ENCODE results near the gene ACOXL. TPM values are rescaled to one million over a fixed set of nuclear protein-coding genes. Genes with fewer than 3 reads are reported as not detected.

Gene ACOXL
- total RNA-seq, 3 donors from 2014 or later (not counting 1 experiment from before 2014, with no cell fraction given), result not detected

DNA sequence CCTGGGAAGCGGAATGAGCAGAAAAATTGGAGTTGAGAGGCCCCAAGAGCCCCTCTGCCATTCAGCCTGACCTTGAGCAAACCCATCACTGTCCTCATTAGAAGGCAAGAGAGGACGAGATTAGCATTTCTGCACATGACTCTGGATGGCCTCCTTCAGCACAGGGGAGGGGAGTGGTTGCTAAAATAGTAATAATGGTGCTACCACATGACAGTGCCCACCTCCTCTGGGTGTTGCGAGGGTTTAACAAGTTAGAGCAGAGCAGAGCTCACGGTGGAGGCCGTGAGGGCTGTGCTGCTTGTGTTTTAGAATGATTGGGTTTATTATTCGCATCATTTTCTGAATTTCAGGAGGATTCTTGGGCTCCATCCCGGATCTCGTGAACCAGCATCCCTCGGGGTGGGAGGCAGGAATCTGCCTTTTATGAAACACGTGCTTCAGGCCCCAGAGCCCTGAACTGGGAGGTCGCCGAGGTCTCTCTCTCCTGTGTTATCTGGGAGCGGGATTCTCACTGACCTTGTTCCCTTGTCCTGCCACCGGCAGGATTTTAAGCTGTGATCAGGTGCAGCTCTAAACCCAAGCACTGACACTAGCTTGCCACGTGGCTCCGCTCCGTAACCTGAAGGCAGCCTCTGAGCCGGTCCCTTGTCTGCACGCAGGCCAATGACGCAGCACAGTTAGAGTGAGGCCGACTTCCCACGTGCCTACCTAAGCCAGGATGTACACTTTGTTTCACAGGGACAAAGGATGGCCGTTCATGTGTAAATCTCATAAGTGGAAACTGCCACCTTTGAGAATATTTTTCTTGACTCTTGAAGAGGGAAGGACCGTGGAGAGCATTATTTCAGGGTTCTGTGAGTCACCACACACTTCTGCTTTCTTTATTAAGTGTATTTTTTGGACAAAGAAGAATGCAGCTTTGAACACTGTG is 142.3 kb downstream of the ACOXL start:
- TF ChIP-seq, protein P1, sequence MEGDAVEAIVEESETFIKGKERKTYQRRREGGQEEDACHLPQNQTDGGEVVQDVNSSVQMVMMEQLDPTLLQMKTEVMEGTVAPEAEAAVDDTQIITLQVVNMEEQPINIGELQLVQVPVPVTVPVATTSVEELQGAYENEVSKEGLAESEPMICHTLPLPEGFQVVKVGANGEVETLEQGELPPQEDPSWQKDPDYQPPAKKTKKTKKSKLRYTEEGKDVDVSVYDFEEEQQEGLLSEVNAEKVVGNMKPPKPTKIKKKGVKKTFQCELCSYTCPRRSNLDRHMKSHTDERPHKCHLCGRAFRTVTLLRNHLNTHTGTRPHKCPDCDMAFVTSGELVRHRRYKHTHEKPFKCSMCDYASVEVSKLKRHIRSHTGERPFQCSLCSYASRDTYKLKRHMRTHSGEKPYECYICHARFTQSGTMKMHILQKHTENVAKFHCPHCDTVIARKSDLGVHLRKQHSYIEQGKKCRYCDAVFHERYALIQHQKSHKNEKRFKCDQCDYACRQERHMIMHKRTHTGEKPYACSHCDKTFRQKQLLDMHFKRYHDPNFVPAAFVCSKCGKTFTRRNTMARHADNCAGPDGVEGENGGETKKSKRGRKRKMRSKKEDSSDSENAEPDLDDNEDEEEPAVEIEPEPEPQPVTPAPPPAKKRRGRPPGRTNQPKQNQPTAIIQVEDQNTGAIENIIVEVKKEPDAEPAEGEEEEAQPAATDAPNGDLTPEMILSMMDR (IDR thresholded peaks at IDR 0.05), result no peak
- ATAC-seq, result no peak
- H3K36me3 Mint-ChIP-seq, result no peaks in the 10 kb centered on the region
- peaks cover 8 to 13% of the 10 kb centered on the region in 2 donors for H3K4me1 Mint-ChIP-seq
- Histone ChIP-seq H3K4me1 (ENCODE audit: control insufficient read depth, insufficient read depth, low read length) (peaks cover 21% of the 10 kb centered on the region), H3K4me3 (ENCODE audit: low read length) (no peak overlapping the region), H3K27ac (ENCODE audit: low read length) (no peak overlapping the region), H3K27me3 (ENCODE audit: control insufficient read depth, insufficient read depth, low read length) (no peaks in the 10 kb centered on the region), H3K9me3 (ENCODE audit: control insufficient read depth, insufficient read depth, low read length) (peaks cover 3% of the 10 kb centered on the region), H3K36me3 (ENCODE audit: control insufficient read depth, insufficient read depth, low read length) (no peaks in the 10 kb centered on the region)
- 83% methylated on average over 24 of the region's 24 CpGs for WGBS (ENCODE audit: insufficient coverage)
- no peak overlapping the region for H3K27ac Mint-ChIP-seq
- H3K4me3 Mint-ChIP-seq, result no peak overlapping the region
- intact Hi-C loops (cut with micrococcal nuclease), result no loop called here
- peaks cover 0 to 2% of the 10 kb centered on the region in 2 donors for H3K9me3 Mint-ChIP-seq
- H3K27me3 Mint-ChIP-seq (ENCODE audit: low read depth in 2 of 2), result peaks cover 5 to 19% of the 10 kb centered on the region in 2 donors
- DNase-seq, result no peak

DNA sequence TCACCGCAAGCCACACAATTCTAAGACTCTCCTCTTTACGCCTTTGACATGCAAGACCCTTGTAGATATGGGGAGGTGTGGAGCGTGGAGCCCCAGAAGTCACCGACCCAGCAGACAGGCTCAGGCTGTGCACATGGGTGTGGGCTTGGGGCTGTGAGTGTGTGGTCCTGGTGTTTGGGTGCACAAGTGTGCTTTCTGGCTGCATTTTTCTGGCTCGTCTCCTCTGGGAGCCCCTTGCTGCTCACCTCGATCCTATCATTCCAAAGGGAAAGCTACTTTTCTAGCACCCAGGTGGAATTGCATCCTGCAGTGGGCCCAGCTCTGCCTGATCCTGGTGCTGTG is 143.0 kb downstream of the ACOXL start:
- H3K27ac ChIP-seq (ENCODE audit: low read length), result no peak overlapping the region
- WGBS (ENCODE audit: insufficient coverage), result 78% methylated on average over 6 of the region's 6 CpGs
- no peaks in the 10 kb centered on the region for H3K36me3 ChIP-seq (ENCODE audit: control insufficient read depth, insufficient read depth, low read length)
- peaks cover 3% of the 10 kb centered on the region for H3K9me3 ChIP-seq (ENCODE audit: control insufficient read depth, insufficient read depth, low read length)
- Mint-ChIP-seq H3K9me3 (peaks cover 0 to 2% of the 10 kb centered on the region in 2 donors), H3K27me3 (ENCODE audit: low read depth in 2 of 2) (peaks cover 8 to 19% of the 10 kb centered on the region in 2 donors), H3K27ac (no peak overlapping the region), H3K36me3 (no peaks in the 10 kb centered on the region), H3K4me3 (no peak overlapping the region), H3K4me1 (peaks cover 8 to 13% of the 10 kb centered on the region in 2 donors)
- ATAC-seq, result no peak
- no peaks in the 10 kb centered on the region for H3K27me3 ChIP-seq (ENCODE audit: control insufficient read depth, insufficient read depth, low read length)
- TF ChIP-seq, protein P1 (IDR thresholded peaks at IDR 0.05), result no peak
- no peak for DNase-seq
- no peak overlapping the region for H3K4me3 ChIP-seq (ENCODE audit: low read length)
- intact Hi-C loops (cut with micrococcal nuclease), result no loop called here
- H3K4me1 ChIP-seq (ENCODE audit: control insufficient read depth, insufficient read depth, low read length), result peaks cover 21% of the 10 kb centered on the region

DNA sequence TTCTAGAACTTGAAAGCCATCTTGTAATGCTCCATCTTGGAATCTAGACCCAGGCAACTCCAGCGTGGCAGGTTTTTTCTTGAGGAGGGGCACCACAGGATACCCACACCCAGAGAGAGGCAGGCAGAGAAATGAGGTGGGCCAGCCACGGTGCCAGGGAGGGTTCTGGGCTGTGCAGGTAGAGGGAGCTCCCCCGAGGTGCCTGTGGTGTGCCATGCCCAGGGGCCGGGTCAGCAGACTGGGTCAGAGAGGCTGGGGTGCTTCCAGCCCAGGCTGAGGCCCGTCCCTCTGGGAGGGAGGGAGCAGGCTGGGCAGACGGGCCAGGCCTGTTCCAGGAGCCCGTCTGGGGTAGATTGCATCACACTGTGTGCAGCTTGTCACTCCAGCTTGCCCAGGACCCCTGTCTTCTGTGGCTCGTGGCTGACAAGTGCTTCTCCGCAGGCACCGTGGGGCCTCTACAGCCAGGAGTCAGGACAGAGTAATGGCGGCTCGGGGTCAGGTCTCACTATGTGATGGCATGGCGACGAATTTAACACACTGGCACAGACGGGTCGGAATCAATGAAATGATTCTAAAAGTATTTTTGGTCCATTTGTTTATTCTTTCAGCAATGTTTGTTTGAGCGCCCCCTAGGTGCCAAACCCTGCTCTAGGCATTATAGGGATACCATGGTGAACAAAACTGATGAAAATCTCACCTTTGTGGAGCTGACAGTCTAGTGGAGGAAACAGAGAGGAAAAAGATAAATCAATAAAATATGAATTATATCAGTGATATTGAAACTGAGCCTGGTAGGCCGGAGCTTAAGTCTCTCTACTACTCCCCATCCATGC is 144.0 kb downstream of the ACOXL start:
- DNase-seq (peak in 1 of 2 donors; percentile 28), ATAC-seq (peak in 1 of 3 donors; percentile 18)
- Histone ChIP-seq H3K4me3 (ENCODE audit: low read length) (no peak overlapping the region), H3K36me3 (ENCODE audit: control insufficient read depth, insufficient read depth, low read length) (no peaks in the 10 kb centered on the region), H3K9me3 (ENCODE audit: control insufficient read depth, insufficient read depth, low read length) (peaks cover 3% of the 10 kb centered on the region), H3K27me3 (ENCODE audit: control insufficient read depth, insufficient read depth, low read length) (no peaks in the 10 kb centered on the region), H3K4me1 (ENCODE audit: control insufficient read depth, insufficient read depth, low read length) (peaks cover 21% of the 10 kb centered on the region), H3K27ac (ENCODE audit: low read length) (no peak overlapping the region)
- intact Hi-C loops (cut with micrococcal nuclease), result no loop called here
- peaks cover 8 to 19% of the 10 kb centered on the region in 2 donors for H3K27me3 Mint-ChIP-seq (ENCODE audit: low read depth in 2 of 2)
- WGBS (ENCODE audit: insufficient coverage), result 94% methylated on average over 18 of the region's 18 CpGs
- peaks cover 0 to 2% of the 10 kb centered on the region in 2 donors for H3K9me3 Mint-ChIP-seq
- TF ChIP-seq, protein P1 (IDR thresholded peaks at IDR 0.05), result no peak
- H3K4me1 Mint-ChIP-seq, result peaks cover 8 to 13% of the 10 kb centered on the region in 2 donors
- no peak overlapping the region for H3K4me3 Mint-ChIP-seq
- no peak overlapping the region for H3K27ac Mint-ChIP-seq
- no peaks in the 10 kb centered on the region for H3K36me3 Mint-ChIP-seq

Data from natural killer cell (primary cell).